NCI-H526 treated with DMSO at 0.1 percent for 48 hours (cell line): ENCODE measurements around the gene HNRNPA2B1.
A peak's percentile ranks its signal among the peaks of the same experiment; 100 is the strongest.
"Not testable (repeated sequence)": the region's sequence is repeated elsewhere in the genome, so short reads cannot be mapped to it uniquely, and the experiment has no call there.

ENCODE experiments used
- DNase-seq: peaks from one replicate; lab custom pipeline; 2025; lab: John Stamatoyannopoulos, UW

The HNRNPA2B1 gene

GRCh38 chr7:26166684-26167266 lies 33.8 kb downstream of the HNRNPA2B1 start:
- DNase-seq: no peak

- no peak for DNase-seq
Measured at GRCh38 chr7:26165950-26166683, 34.4 kb downstream of the HNRNPA2B1 start.

- not testable (repeated sequence) for DNase-seq
Measured at GRCh38 chr7:26163804-26164203, 36.7 kb downstream of the HNRNPA2B1 start.

GRCh38 chr7:26162431-26162830 lies 38.1 kb downstream of the HNRNPA2B1 start:
- DNase-seq: no peak

- no peak for DNase-seq
Measured at GRCh38 chr7:26160896-26161295, 39.6 kb downstream of the HNRNPA2B1 start.

- no peak for DNase-seq
Measured at GRCh38 chr7:26159243-26159642, 41.3 kb downstream of the HNRNPA2B1 start.

GRCh38 chr7:26157520-26158105 lies 42.9 kb downstream of the HNRNPA2B1 start:
- DNase-seq: peak; percentile 46

- DNase-seq: peak; percentile 64
Measured at GRCh38 chr7:26156451-26157420, 43.8 kb downstream of the HNRNPA2B1 start.

GRCh38 chr7:26155531-26156375 lies 44.8 kb downstream of the HNRNPA2B1 start:
- peak; percentile 54 for DNase-seq

- DNase-seq: peak; percentile 17
Measured at GRCh38 chr7:26153823-26154783, 46.4 kb downstream of the HNRNPA2B1 start.

- no peak for DNase-seq
Measured at GRCh38 chr7:26153241-26153822, 47.2 kb downstream of the HNRNPA2B1 start.

- DNase-seq: not testable (repeated sequence)
Measured at GRCh38 chr7:26152782-26153240, 47.7 kb downstream of the HNRNPA2B1 start.

GRCh38 chr7:26151953-26152781 lies 48.4 kb downstream of the HNRNPA2B1 start, which contains the start of gene NFE2L3:
TSS of gene NFE2L3 (plus strand) at chr7:26152198. CDS start at chr7:26152499, 301 bp downstream.
- DNase-seq: peak; percentile 63

GRCh38 chr7:26151650-26151952 lies 48.9 kb downstream of the HNRNPA2B1 start:
- DNase-seq: no peak

GRCh38 chr7:26151096-26151495 lies 49.5 kb downstream of the HNRNPA2B1 start:
- DNase-seq: no peak

- no peak for DNase-seq
Measured at GRCh38 chr7:26149391-26149977, 51.1 kb downstream of the HNRNPA2B1 start.

- not testable (repeated sequence) for DNase-seq
Measured at GRCh38 chr7:26148307-26148700, 52.2 kb downstream of the HNRNPA2B1 start.

- DNase-seq: not testable (repeated sequence)
Measured at GRCh38 chr7:26147646-26148306, 52.8 kb downstream of the HNRNPA2B1 start.
